Activated T-cell treated with anti-CD3 and anti-CD28 coated beads, Interleukin-2, amount 50 U/mL, for 4 hours (primary cell): ENCODE data around the gene SIRT6. TPM values are rescaled to one million over a fixed set of nuclear protein-coding genes. Genes with fewer than 3 reads are reported as not detected.

ENCODE experiments used
- ATAC-seq, 2 donors: fragments of 200-7000 bp; cut with Tn5 transposase; one replicate each; pipeline ENCODE4 v1.10.0; 2021
- DNase-seq: peaks from one replicate; pipeline ENCODE4 v3.0.0-alpha.2; 2020
- H3K27me3 Mint-ChIP-seq: one replicate; pipeline ENCODE4 v1.8.0; 2021; ENCODE audit warnings: low read depth, mixed read lengths
- H3K36me3 Mint-ChIP-seq: one replicate; pipeline ENCODE4 v1.8.0; 2022; ENCODE audit warnings: mixed read lengths; ENCODE audit not compliant: insufficient read depth
- H3K4me1 Mint-ChIP-seq: one replicate; pipeline ENCODE4 v1.8.0; 2021; ENCODE audit warnings: low read depth, mixed read lengths
- H3K4me3 Mint-ChIP-seq: one replicate; pipeline ENCODE4 v1.8.0; 2021; ENCODE audit warnings: mild to moderate bottlenecking, moderate library complexity, mixed read lengths
- H3K9me3 Mint-ChIP-seq: one replicate; pipeline ENCODE4 v1.8.0; 2021; ENCODE audit warnings: mixed read lengths
- total RNA-seq, 3 donors: library from RNA; stranded (reverse); gene quantifications; one replicate each; pipeline ENCODE4 v1.2.1, GENCODE V29; 2021

SIRT6 gene
- total RNA-seq, 3 donors from 2014 or later, result 42.9 to 48.2 (median 43.9) TPM

DNA sequence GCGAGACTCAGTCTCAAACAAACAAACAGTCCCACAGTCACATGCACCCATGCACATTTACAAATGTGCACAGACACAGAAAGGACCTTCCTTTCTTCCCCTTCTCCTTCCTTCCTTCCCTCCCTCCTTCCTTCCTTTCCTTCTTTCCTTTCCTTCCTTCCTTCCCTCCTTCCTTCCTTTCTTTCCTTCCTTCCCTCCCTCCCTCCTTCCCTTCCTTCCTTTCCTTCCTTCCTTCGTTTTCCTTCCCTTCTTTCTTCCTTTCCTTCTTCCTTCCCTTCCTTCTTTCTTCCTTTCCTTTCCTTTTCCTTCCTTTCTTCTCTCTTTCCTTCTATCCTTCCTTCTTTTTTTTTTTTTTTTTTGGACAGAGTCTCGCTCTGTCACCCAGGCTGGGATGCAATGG lies 30.8 kb upstream of the SIRT6 start:
- H3K36me3 Mint-ChIP-seq, result no peaks in the 10 kb centered on the region
- peaks cover 4% of the 10 kb centered on the region for H3K27me3 Mint-ChIP-seq
- ATAC-seq, result no peak

DNA sequence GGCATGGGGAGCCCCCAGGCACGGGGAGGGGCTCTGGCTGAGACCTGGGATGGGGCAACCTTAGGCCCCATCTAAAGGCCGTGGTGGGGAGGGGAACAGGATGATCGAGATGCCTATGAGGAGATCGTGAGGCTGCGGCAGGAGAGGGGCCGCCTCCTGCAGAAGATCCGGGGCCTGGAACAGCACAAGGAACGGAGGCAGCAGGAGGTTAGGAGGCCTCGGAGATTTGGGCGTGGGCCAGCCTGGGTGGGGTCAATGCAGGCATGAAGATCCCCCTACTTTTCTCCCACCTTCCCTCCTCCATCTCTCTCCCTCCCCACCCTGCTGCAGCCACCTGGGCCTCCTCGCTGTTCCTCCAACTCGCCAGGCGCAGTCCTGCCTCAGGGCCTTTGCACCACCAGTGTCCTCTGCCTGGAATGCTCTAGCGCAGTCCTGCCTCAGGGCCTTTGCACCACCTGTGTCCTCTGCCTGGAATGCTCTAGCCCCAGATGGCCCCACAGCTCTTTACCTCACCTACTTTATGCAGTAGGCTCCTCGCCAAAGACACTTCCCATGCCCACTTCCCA lies 27.9 kb upstream of the SIRT6 start:
- no peak for ATAC-seq
- H3K27me3 Mint-ChIP-seq, result peaks cover 15% of the 10 kb centered on the region
- H3K4me1 Mint-ChIP-seq, result peaks cover 10% of the 10 kb centered on the region
- H3K36me3 Mint-ChIP-seq, result no peaks in the 10 kb centered on the region
- no peak overlapping the region for H3K4me3 Mint-ChIP-seq
- DNase-seq, result no peak
- H3K9me3 Mint-ChIP-seq, result no peaks in the 10 kb centered on the region

More for the DNA sequence above, 30.8 kb upstream of the SIRT6 start:
- Mint-ChIP-seq H3K9me3 (no peaks in the 10 kb centered on the region), H3K4me3 (no peak overlapping the region), H3K4me1 (peaks cover 10% of the 10 kb centered on the region)
- no peak for DNase-seq

DNA sequence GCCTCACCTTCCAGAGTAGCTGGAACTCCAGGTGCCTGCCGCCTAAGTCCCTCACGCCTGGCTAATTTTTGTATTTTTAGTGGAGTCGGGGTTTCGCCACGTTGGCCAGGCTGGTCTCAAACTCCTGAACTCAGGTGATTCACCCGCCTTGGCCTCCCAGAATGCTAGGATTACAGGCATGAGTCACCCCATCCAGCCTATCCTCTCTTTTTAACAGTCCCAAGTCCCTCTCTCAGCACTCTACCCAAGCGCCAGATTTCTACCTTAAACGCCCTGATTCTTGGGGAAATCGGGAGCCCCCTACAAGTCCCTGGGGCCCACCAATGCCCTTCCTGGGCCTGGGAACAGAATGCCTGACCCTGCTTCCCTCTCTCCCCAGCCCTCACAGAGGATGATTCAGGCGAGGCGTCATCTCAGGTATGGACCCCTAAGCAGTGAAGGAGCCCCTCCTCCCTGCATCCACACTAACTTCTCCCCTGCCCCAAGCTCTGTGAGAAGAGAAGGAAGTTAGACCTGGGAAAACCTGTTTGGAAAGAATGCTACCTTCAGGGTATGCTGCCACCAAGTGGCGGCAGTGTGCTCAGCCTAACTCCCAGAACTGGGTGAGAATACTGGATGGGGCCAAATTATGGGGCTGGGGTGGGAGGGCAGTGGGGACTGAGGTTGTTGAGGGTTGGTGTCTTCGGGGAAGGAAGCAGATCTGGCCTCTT lies 26.2 kb upstream of the SIRT6 start:
- H3K4me1 Mint-ChIP-seq, result peaks cover 1% of the 10 kb centered on the region
- no peak overlapping the region for H3K4me3 Mint-ChIP-seq
- H3K9me3 Mint-ChIP-seq, result no peaks in the 10 kb centered on the region
- no peak for DNase-seq
- no peaks in the 10 kb centered on the region for H3K36me3 Mint-ChIP-seq
- H3K27me3 Mint-ChIP-seq, result peaks cover 15% of the 10 kb centered on the region
- no peak for ATAC-seq

DNA sequence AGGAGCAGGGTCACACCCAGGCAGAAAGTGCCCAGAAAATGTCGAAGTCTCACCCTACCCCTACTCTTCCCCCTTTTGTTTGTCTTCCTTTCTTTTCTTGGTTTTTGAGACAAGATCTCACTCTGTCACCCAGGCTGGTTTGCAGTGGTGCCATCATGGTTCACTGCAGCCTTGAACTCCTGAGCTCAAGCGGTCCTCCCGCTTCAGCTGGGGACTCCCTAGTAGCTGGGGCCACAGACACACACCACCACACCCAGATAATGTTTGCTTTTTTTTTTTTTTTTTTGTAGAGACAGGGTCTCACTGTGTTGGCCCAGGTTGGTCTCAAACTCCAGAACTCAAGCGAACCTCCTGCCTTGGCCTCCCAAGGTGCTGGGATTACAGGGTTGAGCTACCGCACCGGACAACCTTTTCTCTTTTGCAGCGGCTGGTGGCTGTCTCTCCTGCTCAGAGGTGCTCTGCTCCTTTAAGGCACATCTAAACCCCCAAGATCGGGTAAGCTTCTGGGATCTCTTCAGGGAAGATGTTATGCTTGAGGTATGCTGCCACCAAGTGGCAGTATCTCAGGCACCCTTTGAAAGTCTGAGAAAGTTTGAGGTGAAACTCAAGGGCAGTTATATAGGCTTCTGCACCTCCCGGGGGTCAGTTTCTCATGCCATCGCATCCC lies 24.6 kb upstream of the SIRT6 start:
- peaks cover 1% of the 10 kb centered on the region for H3K4me1 Mint-ChIP-seq
- H3K27me3 Mint-ChIP-seq, result peaks cover 15% of the 10 kb centered on the region
- H3K9me3 Mint-ChIP-seq, result no peaks in the 10 kb centered on the region
- ATAC-seq (no peak), DNase-seq (no peak)
- H3K36me3 Mint-ChIP-seq, result no peaks in the 10 kb centered on the region
- H3K4me3 Mint-ChIP-seq, result no peak overlapping the region

DNA sequence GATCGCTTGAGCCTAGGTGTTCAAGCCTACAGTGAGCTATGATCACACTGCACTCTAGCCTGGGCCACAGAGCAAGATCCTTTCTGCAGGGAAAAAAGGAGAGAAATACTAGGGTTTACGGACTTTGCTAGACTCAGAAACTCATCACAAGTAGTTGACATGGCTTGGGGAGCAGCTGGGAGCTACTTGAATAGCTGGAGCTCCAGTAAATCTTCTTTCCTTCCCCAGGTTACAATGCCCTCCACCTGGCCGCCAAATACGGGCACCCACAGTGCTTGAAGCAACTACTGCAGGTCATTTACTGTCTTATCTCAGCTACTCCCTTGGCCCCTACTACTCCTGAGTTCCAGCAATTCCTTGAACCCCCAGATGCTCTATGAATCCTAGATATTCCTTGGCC lies 19.4 kb upstream of the SIRT6 start:
- no peak for ATAC-seq
- Mint-ChIP-seq H3K36me3 (no peaks in the 10 kb centered on the region), H3K9me3 (no peaks in the 10 kb centered on the region), H3K27me3 (peaks cover 22% of the 10 kb centered on the region), H3K4me1 (peaks cover 11% of the 10 kb centered on the region), H3K4me3 (no peak overlapping the region)
- no peak for DNase-seq

DNA sequence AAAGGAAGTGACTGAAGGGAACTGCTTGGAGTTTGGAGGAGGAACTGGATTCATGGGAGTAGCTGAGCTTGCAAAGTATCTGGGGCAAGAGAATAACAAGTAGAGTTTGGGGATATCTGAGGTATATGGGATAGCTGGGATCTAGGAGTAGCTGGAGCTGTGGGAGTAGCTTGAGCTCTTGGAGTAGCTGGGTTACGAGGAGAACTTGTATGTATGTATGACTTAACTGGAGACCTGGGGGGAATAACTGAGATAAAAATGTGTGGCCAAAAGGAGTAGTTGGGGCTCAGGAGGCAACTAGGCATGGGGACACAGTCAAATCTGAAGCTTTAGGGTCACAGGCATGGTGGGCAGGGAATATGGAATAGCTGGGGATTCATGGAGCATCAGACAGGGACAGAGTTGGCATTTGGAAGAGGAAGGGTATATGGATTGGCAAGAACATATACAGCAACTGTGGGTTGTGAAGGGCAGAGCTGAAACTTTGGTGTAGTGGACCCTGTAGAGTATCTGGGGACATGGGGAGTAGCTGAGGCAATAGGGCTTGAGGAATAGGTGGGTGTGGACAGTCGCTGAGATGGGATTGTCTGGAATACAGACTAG lies 18.7 kb upstream of the SIRT6 start:
- no peaks in the 10 kb centered on the region for H3K9me3 Mint-ChIP-seq

DNA sequence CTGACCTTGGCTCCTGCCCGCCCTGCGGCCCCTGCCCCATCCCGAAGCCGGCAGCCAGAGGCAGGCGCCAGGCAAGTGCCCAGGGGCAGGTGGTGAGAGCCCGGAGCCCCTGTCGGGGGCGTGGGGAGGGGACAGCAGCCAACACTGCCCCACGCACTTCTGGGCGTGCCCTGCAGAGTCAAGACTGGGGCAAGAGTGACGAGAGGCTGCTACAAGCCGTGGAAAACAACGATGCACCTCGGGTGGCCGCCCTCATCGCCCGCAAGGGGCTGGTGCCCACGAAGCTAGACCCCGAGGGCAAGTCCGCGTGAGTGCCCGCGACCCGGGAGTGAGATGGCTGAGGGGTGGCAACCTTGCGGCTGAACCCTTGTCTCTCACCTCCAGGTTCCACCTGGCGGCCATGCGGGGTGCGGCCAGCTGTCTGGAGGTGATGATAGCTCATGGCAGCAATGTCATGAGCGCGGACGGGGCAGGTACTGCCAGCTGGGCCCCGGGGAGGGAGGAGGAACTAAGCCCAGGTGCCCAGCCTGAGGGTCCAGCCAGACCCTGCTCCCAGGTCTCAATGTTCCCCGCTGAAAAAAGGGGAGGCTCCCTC lies 17.4 kb upstream of the SIRT6 start:
- peaks cover 38% of the 10 kb centered on the region for H3K27me3 Mint-ChIP-seq
- no peaks in the 10 kb centered on the region for H3K36me3 Mint-ChIP-seq
- ATAC-seq (no peak), DNase-seq (no peak)
- no peaks in the 10 kb centered on the region for H3K9me3 Mint-ChIP-seq
- peaks cover 11% of the 10 kb centered on the region for H3K4me1 Mint-ChIP-seq
- H3K4me3 Mint-ChIP-seq, result no peak overlapping the region

More for the DNA sequence above, 18.7 kb upstream of the SIRT6 start:
- H3K36me3 Mint-ChIP-seq, result no peaks in the 10 kb centered on the region
- no peak for DNase-seq
- no peak for ATAC-seq
- no peak overlapping the region for H3K4me3 Mint-ChIP-seq
- peaks cover 11% of the 10 kb centered on the region for H3K4me1 Mint-ChIP-seq
- H3K27me3 Mint-ChIP-seq, result peaks cover 29% of the 10 kb centered on the region

DNA sequence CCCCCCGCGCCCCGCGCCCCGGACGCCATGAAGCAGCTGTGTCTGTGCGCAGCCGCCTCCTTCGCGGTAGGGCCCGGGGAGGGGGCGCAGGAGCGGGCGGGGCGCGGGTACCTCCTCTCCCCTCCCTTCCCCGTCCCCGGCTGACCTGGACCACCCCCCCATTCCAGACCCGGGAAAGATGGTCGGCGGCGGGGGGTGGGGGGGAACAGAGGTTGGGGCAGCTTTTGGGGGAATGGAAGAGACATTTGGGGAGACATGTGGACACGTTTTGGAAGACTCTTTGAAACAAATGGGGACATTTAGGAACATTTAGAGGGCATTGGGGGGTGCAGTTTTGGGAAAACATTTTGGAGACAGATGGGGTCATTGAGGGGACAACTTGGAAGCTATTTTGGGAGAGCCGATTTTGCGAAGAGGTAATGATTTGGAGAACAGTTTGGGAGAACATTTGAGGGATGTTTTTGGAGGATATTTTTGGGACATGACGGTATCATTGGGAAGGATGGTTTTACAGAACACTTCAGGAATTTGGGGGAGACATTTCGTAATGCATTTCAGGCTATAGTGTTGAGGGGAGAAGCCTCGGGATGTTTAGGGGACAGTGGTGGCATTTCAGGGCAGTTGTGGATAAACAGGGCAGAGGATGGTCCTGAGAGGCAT lies 16.2 kb upstream of the SIRT6 start:
- DNase-seq (no peak), ATAC-seq (no peak)
- H3K4me1 Mint-ChIP-seq, result peaks cover 10% of the 10 kb centered on the region
- H3K4me3 Mint-ChIP-seq, result no peak overlapping the region
- H3K27me3 Mint-ChIP-seq, result peaks cover 48% of the 10 kb centered on the region
- no peaks in the 10 kb centered on the region for H3K9me3 Mint-ChIP-seq
- H3K36me3 Mint-ChIP-seq, result no peaks in the 10 kb centered on the region

DNA sequence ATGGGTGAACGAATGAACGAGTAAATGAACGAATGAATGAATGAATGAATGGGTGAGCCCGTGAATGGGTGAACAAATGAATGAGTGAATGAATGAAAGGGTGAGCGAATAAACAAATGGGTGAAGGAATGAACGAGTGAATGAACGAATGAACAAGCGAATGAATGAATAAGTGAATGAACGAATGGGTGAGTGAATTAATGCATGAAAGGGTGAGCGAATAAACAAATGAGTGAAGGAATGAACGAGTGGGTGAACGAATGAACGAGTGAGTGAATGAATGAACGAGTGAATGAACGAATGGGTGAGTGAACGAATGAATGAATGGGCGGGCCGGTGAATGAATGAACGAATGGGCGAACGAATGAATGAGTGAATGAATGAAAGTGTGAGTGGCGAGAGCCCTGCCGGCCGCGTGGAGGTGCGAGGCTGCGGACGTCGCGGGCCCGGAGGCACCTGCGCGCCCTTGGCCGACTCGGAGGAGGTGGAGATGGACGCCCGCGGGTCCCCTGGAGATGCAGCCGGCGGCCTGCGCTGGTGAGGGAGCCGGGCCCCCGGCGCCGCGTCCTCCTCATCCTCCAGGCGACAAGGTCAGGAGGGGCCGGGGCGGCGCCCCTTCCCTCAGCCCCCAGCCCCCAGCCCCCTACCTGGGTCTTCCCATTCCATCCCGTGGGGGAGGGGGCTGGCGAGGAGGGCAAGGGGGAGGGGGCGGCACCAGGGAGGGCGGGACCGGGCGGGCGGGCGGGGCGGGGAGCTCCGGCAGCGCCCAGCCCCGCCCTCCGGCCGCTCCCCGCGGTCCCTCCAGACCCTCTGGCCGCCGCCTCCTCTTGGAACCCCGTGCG lies 15.5 kb upstream of the SIRT6 start:
- DNase-seq (no peak), ATAC-seq (no peak)
- H3K4me3 Mint-ChIP-seq, result no peak overlapping the region
- H3K36me3 Mint-ChIP-seq, result no peaks in the 10 kb centered on the region
- peaks cover 10% of the 10 kb centered on the region for H3K4me1 Mint-ChIP-seq
- H3K9me3 Mint-ChIP-seq, result no peaks in the 10 kb centered on the region
- H3K27me3 Mint-ChIP-seq, result peaks cover 54% of the 10 kb centered on the region

DNA sequence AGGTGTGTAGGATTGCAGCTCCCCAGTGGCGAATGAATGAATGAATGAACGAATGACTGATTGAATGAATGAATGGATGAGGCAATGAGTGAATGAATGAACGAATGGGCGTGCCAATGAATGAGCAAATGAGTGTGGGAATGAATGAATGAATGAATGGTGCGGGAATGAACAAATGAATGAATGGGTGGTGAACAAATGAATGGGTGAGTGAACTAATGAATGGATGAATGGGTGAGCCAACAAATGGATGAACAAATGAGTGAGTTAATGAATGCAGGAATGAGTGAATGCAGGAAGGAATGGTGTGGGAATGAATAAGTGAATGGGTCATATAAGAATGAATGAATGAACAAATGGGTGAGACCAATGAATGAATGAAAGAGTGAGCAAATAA lies 14.9 kb upstream of the SIRT6 start:
- Mint-ChIP-seq H3K27me3 (peaks cover 54% of the 10 kb centered on the region), H3K36me3 (no peaks in the 10 kb centered on the region), H3K4me1 (peaks cover 10% of the 10 kb centered on the region), H3K4me3 (no peak overlapping the region), H3K9me3 (no peaks in the 10 kb centered on the region)
- no peak for ATAC-seq
- no peak for DNase-seq

DNA sequence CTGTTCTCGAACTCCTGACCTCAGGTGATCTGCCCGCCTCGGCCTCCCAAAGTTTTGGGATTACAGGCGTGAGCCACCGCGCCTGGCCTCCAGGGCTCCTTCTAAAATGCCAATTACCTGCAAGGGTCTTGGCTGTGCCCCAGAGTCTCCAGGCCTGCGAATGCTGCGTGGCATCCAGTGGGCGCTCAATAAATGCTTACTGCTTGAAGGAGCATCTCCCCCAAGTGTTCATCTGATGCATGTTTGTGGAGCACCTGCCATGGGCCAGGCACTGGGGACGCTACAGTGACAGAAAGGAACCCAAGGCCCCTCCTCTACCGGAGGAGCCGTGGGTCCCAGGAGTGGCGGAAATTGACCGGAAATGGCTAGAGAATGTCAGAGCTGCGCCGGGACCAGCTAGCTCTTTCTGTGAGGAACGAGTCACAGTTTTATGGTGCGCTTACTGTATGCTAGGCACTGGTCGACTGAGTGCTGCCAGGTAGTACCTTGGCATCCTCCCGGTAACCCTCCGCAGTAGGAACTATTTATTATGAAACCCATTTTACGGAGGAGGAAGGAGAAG lies 14.3 kb upstream of the SIRT6 start:
- ATAC-seq (no peak), DNase-seq (no peak)
- Mint-ChIP-seq H3K4me3 (no peak overlapping the region), H3K9me3 (no peaks in the 10 kb centered on the region), H3K27me3 (peaks cover 54% of the 10 kb centered on the region), H3K4me1 (peaks cover 10% of the 10 kb centered on the region), H3K36me3 (no peaks in the 10 kb centered on the region)

DNA sequence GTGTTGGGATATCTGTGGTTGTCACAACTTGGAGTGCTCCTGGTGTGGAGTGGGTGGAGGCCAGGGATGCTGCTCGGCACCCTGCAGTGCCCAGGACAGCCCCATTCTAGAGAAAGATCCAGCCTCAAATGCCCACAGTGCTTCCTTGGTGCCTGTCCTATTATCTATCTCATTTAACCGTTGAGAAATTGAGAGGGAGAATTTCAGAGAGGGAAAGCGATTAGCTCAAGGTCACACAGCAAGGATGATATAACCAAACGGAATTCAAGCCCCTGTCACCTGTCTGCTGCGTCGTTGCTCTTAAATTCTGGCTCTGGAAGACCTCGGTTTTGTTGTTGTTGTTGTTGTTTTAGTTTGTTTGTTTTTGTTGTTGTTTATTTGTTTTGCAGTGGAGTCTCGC lies 13.6 kb upstream of the SIRT6 start:
- ATAC-seq, result no peak
- no peaks in the 10 kb centered on the region for H3K36me3 Mint-ChIP-seq
- H3K4me3 Mint-ChIP-seq, result no peak overlapping the region
- H3K9me3 Mint-ChIP-seq, result no peaks in the 10 kb centered on the region
- peaks cover 54% of the 10 kb centered on the region for H3K27me3 Mint-ChIP-seq
- no peak for DNase-seq
- peaks cover 10% of the 10 kb centered on the region for H3K4me1 Mint-ChIP-seq

DNA sequence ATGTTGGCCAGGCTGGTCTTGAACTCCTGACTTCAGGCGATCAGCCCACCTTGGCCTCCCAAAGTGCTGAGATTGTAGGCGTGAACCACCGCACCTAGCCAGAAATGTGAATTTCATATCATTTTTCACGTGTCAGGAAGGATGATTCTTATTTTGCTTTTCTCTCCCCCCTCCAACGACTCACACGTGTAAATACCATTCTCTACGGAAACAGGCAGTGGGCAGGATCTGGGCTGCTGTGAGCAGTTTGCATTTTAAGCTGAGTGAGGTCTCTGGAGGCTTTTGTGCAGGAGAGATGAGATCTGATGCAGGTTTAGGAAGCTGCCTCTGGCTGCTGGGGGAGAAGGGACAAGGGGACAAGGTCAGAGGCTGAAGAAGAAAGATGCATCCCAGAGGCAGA lies 12.0 kb upstream of the SIRT6 start:
- H3K9me3 Mint-ChIP-seq, result no peaks in the 10 kb centered on the region
- DNase-seq (no peak), ATAC-seq (no peak)
- H3K36me3 Mint-ChIP-seq, result no peaks in the 10 kb centered on the region
- H3K27me3 Mint-ChIP-seq, result peaks cover 55% of the 10 kb centered on the region
- H3K4me3 Mint-ChIP-seq, result no peak overlapping the region
- peaks cover 10% of the 10 kb centered on the region for H3K4me1 Mint-ChIP-seq
